IMR-90 (cell line): ENCODE results near the gene XKR3. TPM values are rescaled to one million over a fixed set of nuclear protein-coding genes. Genes with fewer than 3 reads are reported as not detected.
"Not testable (repeated sequence)": the region's sequence is repeated elsewhere in the genome, so short reads cannot be mapped to it uniquely, and the experiment has no call there.

Experiments
- ATAC-seq: fragments of 200-7000 bp; cut with Tn5 transposase; 2 replicates; pipeline ENCODE4 v1.9.1; 2020; ENCODE audit warnings: low read depth, mild to moderate bottlenecking, moderate library complexity
- BruUV-seq: library from RNA; stranded (reverse); fragments of 400-500 nt; replicated peaks from 2 replicates; lab custom pipeline; 2021; lab: Mats Ljungman, UMichigan
- CTCF ChIA-PET: fragments of 300-600 bp; formaldehyde crosslinking; extraction: SDS; loops from one replicate; lab custom pipeline; 2021; ENCODE audit warnings: antibody characterized with exemption; lab: Yijun Ruan, JAX
- POLR2A ChIA-PET: fragments of 300-600 bp; sonication (Branson Sonifier 250); formaldehyde crosslinking; loops from one replicate; lab custom pipeline; 2022; ENCODE audit warnings: antibody characterized with exemption; ENCODE audit not compliant: unreplicated experiment; lab: Charles Lee
- DNase-seq: peaks from one replicate; pipeline ENCODE4 v3.0.0; 2013
- H2AFZ ChIP-seq: replicated peaks from 2 replicates; pipeline ENCODE3; 2013; ENCODE audit warnings: low read length, mild to moderate bottlenecking; ENCODE audit not compliant: poor library complexity
- H2AK5ac ChIP-seq: 2 replicates; pipeline ENCODE4 v1.6.1; 2013; ENCODE audit warnings: low read depth, low read length, inconsistent platforms
- H2AK9ac ChIP-seq: replicated peaks from 2 replicates; pipeline ENCODE3; 2013; ENCODE audit warnings: mild to moderate bottlenecking, low read depth, low read length, moderate library complexity; ENCODE audit not compliant: poor library complexity
- H2BK120ac ChIP-seq: 2 replicates; pipeline ENCODE4 v1.6.1; 2013; ENCODE audit warnings: low read depth, low read length, inconsistent platforms
- H2BK15ac ChIP-seq: 3 replicates; pipeline ENCODE4 v1.6.1; 2013; ENCODE audit warnings: low read depth, low read length, inconsistent platforms
- H2BK20ac ChIP-seq: 2 replicates; pipeline ENCODE4 v1.6.1; 2013; ENCODE audit warnings: low read depth, mild to moderate bottlenecking, inconsistent platforms, low read length, moderate library complexity
- H2BK5ac ChIP-seq: 2 replicates; pipeline ENCODE4 v1.6.1; 2013; ENCODE audit warnings: mild to moderate bottlenecking, low read depth, low read length, inconsistent platforms; ENCODE audit not compliant: poor library complexity, severe bottlenecking
- H3K14ac ChIP-seq: replicated peaks from 2 replicates; pipeline ENCODE4 v1.6.1; 2013; ENCODE audit warnings: low read depth, low read length, inconsistent platforms
- H3K18ac ChIP-seq: 2 replicates; pipeline ENCODE4 v1.6.1; 2013; ENCODE audit warnings: low read depth, low read length, control low read depth
- H3K23ac ChIP-seq: 2 replicates; pipeline ENCODE4 v1.6.1; 2013; ENCODE audit warnings: low read depth, low read length, inconsistent platforms
- H3K27ac ChIP-seq: 2 replicates; pipeline ENCODE4 v1.5.1; 2013; ENCODE audit warnings: mild to moderate bottlenecking, control low read depth, low read length; ENCODE audit not compliant: insufficient read depth
- H3K27me3 ChIP-seq: 2 replicates; pipeline ENCODE4 v1.6.1; 2013; ENCODE audit warnings: low read length; ENCODE audit not compliant: control insufficient read depth, insufficient read depth
- H3K36me3 ChIP-seq: 2 replicates; pipeline ENCODE4 v1.6.1; 2013; ENCODE audit warnings: low read length, mixed read lengths; ENCODE audit not compliant: control insufficient read depth, insufficient read depth
- H3K4ac ChIP-seq: 2 replicates; pipeline ENCODE4 v1.6.1; 2013; ENCODE audit warnings: low read depth, low read length, inconsistent platforms
- H3K4me1 ChIP-seq: 2 replicates; pipeline ENCODE4 v1.6.1; 2013; ENCODE audit warnings: low read length, mixed read lengths; ENCODE audit not compliant: control insufficient read depth, insufficient read depth
- H3K4me2 ChIP-seq: 2 replicates; pipeline ENCODE4 v1.6.1; 2013; ENCODE audit warnings: low read depth, mild to moderate bottlenecking, control low read depth, low read length, moderate library complexity
- H3K4me3 ChIP-seq: 2 replicates; pipeline ENCODE4 v1.5.1; 2013; ENCODE audit warnings: low read depth, mild to moderate bottlenecking, control low read depth, low read length, moderate library complexity; ENCODE audit not compliant: insufficient read depth
- H3K56ac ChIP-seq: 2 replicates; pipeline ENCODE4 v1.6.1; 2013; ENCODE audit warnings: low read length, inconsistent platforms; ENCODE audit not compliant: insufficient read depth; ENCODE audit errors: extremely low read depth
- H3K79me1 ChIP-seq, 2 experiments: 2 replicates each; pipeline ENCODE4 v1.6.1; 2013; ENCODE audit warnings: low read length in 2 of 2, inconsistent platforms in 1 of 2, low read depth in 1 of 2
- H3K9ac ChIP-seq: 2 replicates; pipeline ENCODE4 v1.6.1; 2013; ENCODE audit warnings: low read depth, low read length, control low read depth
- H3K9me1 ChIP-seq: 2 replicates; pipeline ENCODE4 v1.6.1; 2013; ENCODE audit warnings: low read length, inconsistent platforms; ENCODE audit not compliant: insufficient read depth
- H3K9me3 ChIP-seq: 2 replicates; pipeline ENCODE4 v1.6.1; 2013; ENCODE audit warnings: low read length; ENCODE audit not compliant: control insufficient read depth, insufficient read depth
- H4K20me1 ChIP-seq: 2 replicates; pipeline ENCODE4 v1.6.1; 2013; ENCODE audit warnings: low read length, inconsistent platforms; ENCODE audit not compliant: insufficient read depth
- H4K5ac ChIP-seq: 2 replicates; pipeline ENCODE4 v1.6.1; 2013; ENCODE audit warnings: mild to moderate bottlenecking, low read depth, low read length, control low read depth
- H4K8ac ChIP-seq, 2 experiments: 2 replicates each; pipeline ENCODE4 v1.6.1; 2013; ENCODE audit warnings: low read depth in 2 of 2, low read length in 2 of 2, control low read depth in 1 of 2, inconsistent platforms in 1 of 2
- H4K91ac ChIP-seq: 2 replicates; pipeline ENCODE4 v1.6.1; 2013; ENCODE audit warnings: low read depth, low read length, inconsistent platforms; ENCODE audit not compliant: insufficient read depth
- WGBS, 2 experiments: methylation state at CpG; one replicate each; pipeline versions ENCODE4 v1.1.5 to v1.1.7; 2013; ENCODE audit warnings: missing lambda C conversion rate in 2 of 2; ENCODE audit not compliant: insufficient read length in 1 of 2; ENCODE audit errors: extremely low coverage in 2 of 2; 5-methylcytosine and 5-hydroxymethylcytosine counted together
- dilution Hi-C: fragments of 300-500 bp; cut with HindIII; formaldehyde crosslinking; loops from one replicate; pipeline ENCODE4 v1.14.3; 2018; ENCODE audit warnings: low sequenced_read_pairs; ENCODE audit not compliant: unreplicated experiment
- in situ Hi-C: fragments of 300-500 bp; cut with MboI; formaldehyde crosslinking; loops from 3 replicates; pipeline ENCODE4 v1.14.3; 2019; ENCODE audit warnings: low sequenced_read_pairs, inconsistent platforms, mixed read lengths
- intact Hi-C: fragments of 100-400 bp; cut with micrococcal nuclease; formaldehyde crosslinking; loops from 2 replicates; pipeline ENCODE4 v1.10.0; 2022
- polyA plus RNA-seq, 3 experiments: library from polyadenylated mRNA; depleted of rRNA; stranded (reverse); fragments of >200 nt; gene quantifications; 2 replicates each; pipeline ENCODE4 v1.2.3, GENCODE V29; 2012; ENCODE audit warnings: low replicate concordance in 1 of 3
- total RNA-seq: library from RNA; depleted of rRNA; stranded (reverse); fragments of >200 nt; gene quantifications from 2 replicates; pipeline ENCODE4 v1.2.3, GENCODE V29; 2012

XKR3 gene
- total and polyA plus RNA-seq, 2 of the 4 experiments (the other 2 are of a cell fraction), result not detected

- ATAC-seq, DNase-seq, H2BK20ac ChIP-seq, H3K9ac ChIP-seq, H4K5ac ChIP-seq, H2AFZ ChIP-seq, H2AK9ac ChIP-seq, H4K91ac ChIP-seq, H3K27me3 ChIP-seq, H3K4me1 ChIP-seq, dilution Hi-C loops, H3K9me3 ChIP-seq, H3K4ac ChIP-seq, H3K27ac ChIP-seq, H2BK120ac ChIP-seq, H3K23ac ChIP-seq, H2AK5ac ChIP-seq, H2BK5ac ChIP-seq, H3K4me3 ChIP-seq, H3K79me1 ChIP-seq, CTCF ChIA-PET, intact Hi-C loops, H3K18ac ChIP-seq, H4K20me1 ChIP-seq, in situ Hi-C loops, H3K56ac ChIP-seq, H3K9me1 ChIP-seq, H4K8ac ChIP-seq, POLR2A ChIA-PET, H3K4me2 ChIP-seq, BruUV-seq, H3K36me3 ChIP-seq, H2BK15ac ChIP-seq, H3K14ac ChIP-seq: not testable (repeated sequence)
- no CpG with 5 or more reads among the region's 1 CpG for WGBS, 2 experiments
Observed at GRCh38 chr22:16795504-16795903, 29.7 kb downstream of the XKR3 start.
